GM21619 (cell line): ENCODE data around the gene C16orf90.
"Not testable (repeated sequence)": the region's sequence is repeated elsewhere in the genome, so short reads cannot be mapped to it uniquely, and the experiment has no call there.

ENCODE experiments used
- ATAC-seq: cut with Tn5 transposase; IDR thresholded peaks from one replicate; pipeline ENCODE4 v1.9.1; 2021; ENCODE audit not compliant: unreplicated experiment

The C16orf90 gene

DNA sequence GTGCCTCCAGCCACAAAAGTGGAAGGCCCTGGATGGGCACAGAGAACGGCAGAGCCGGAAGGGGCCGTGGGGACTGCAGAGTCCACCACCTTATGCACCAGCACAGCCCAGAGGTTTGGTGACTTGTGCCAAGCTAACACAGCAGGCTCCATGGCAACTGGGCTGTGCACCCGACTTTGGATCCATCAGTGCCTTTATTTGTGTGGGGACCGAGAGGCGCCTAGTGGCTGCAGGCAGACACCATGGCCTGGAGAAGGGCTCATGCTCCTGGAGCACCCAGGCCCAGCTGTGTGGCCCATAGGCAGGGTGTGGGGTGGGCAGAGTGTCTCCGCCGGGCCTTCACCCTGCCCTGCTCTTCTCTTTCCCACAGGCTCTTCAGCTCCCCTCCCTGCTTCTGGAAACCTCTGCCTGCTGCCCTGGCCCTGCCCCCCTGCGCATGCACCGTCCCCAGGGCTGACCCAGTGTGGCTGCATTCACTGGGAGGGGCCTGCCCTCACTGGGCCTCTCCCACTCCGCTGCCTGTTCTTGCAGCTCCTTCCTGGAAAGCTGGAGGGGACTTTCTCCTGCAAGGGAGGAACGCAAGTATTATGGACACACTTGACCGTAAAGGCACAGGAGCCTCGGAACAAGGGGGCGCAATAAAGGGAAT, 10.1 kb downstream of the C16orf90 start:
- ATAC-seq, result no peak

DNA sequence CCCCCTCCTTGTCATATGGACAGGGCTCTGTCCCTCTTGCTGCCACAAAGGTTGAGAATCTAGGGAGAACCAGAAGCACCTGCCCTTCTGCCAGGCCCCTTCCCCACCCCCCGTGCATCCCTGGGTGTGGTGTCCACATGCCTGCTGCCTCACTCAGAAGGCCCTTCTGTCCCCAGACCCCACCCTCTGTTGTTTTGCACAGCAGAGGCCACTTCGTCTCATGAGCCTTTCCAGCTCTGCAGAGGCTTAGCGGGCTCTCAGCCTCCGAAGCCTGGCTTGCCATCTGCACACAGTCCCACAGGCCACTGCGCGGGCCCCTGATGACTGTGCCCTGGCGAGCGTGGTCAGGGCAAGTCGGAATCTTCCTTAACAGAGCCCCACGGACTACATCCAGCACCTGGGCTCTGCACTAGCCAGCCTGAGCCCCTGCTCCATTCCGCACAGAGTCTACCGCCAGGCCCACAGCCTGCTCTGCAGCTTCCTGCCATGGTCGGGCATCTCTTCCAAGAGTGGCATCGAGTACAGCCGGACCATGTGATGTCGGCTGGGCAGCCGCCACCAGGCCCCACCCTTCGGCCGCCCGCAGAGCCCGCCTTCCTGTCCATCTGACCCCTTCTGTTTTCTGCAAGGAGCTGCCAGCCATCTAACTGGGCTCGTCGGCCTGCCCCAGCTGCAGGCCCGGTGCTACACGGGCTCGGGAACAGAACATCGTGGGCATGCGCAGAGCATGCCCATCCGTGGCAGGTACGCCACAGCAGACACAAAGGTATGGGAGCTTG, 10.8 kb downstream of the C16orf90 start:
- ATAC-seq, result no peak

DNA sequence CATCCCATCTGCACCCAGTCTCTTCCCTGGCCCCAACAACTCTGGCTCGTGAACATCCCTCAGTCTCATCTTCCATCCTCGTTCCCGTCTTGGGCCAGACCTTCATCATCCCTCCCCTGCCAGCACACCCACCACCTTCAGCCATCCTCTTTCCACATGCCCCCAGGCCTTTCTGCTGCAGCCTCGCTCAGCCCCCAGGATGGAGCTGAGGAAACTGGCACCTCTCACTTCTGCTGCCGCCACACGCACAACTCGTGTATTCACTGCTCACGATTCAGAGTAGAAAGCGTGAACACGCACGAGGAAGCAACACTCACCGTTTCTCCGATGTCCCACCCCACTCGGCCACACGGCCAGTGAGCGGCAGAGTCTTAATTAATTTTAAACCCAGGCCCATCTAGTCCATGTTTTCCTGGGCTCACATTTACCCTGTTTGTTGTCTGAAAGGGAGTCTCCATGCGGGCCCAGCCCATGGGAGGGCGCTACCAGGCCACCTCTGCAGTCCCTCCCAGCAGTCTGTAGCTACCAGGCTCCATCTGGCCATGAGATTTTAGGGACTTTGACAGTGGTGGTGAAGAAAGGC, 12.5 kb downstream of the C16orf90 start:
- ATAC-seq, result no peak

DNA sequence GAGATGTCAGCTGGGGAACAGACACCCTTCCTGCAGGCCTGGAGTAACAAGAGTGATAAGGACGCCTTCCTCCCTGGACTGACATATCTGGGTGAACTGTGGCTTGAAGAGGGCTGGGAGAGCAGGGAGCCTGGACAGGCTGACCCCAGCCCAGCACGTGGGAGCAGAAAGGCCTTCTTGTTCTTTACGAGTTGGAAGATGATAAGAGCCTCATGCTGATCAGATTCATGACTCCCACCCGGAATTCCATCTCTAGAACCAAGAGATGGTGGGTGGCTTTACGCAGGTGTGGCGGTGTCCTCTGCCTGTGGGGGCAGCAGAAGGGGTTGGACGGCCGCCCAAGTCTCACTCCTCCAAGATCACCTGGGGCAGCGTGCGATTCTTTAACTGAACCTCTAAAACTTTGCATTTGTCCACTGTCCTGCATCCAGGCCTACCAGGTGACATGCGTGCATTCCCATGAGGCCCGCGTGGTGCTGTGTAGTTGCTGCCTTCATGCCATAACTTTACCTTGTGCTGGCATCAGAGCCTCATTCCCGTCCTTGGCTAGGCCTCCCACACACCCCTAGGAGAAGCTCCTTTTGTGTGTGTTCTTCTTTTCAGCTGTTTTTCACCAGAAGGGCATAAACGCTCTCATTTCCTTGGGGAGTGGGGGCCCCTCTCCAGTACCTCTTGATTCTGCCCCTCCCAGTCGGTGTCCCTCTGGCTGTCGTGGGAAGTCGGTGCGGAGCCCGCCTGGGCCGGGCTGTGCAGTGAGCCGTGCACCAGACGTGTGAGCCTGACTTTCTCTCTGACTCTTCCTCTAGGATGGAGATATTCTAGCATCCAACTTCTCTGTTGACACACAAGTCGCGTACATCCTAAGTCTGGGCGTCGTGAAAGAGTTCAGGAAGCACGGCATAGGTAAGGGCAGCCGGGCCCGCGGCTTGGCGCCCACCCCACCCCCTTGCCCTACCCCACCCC, 13.3 kb downstream of the C16orf90 start:
- no peak for ATAC-seq

DNA sequence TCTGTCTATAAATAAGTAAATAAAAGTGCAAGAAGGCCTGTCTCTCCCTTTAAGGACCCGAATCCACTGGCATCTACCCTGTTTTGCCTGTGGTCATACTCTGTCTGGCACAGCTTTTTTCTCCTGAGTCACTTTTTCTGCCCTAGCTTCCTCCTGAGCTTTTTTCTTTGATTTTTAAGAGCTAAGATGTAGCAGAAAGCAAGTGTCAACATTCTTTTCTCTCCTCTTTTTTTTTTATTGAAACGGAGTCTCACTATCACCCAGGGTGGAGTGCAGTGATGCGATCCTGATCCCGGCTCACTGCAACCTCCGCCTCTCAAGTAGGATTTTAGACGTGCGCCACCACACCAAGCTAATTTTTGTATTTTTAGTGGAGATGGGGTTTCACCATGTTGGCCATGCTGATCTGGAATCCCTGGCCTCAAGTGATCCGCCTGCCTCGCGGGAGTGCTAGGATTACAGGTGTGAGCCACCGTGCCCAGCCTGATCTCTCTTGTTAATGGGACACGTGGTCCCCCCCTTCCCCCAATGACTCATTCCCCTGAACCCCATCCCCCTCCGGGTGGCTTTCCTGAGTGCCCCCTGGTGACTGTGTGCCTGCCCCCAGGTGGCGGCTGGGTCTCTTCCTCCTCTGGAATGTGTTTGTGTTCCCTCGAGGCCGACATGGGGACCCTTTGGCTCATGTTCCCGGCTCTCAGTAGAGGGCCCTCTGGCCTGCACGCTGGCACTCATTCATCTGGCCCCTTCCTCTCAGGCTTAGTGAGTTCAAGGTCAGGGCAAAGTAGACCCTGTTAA, 14.2 kb downstream of the C16orf90 start:
- no peak for ATAC-seq

DNA sequence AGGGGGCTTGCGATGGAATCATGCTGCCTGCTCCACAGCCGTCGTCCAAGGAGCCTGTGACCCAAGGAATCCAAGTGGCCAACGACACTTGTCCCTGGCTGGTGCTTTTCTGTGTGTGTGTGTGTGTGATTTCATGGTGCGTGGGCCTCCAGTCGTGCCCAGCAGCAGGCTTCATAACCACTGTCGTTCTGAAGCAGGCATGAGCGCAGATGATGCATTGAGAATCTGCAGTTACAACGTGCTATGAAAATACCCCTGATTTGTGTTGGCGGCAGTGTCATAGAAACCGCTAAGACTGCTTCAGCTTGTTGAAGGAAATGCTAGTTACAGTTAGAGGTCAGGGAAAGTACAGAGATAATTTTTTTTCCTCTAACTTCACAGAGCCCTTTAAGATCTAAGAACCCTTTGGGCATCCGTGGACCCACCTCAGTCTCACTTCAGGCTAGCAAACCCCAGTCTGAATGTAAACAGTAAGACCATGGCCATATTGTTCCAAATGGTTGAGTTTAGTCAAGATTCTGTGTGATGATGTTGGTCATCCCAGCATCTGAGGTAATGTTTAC, 15.6 kb downstream of the C16orf90 start:
- ATAC-seq, result no peak

DNA sequence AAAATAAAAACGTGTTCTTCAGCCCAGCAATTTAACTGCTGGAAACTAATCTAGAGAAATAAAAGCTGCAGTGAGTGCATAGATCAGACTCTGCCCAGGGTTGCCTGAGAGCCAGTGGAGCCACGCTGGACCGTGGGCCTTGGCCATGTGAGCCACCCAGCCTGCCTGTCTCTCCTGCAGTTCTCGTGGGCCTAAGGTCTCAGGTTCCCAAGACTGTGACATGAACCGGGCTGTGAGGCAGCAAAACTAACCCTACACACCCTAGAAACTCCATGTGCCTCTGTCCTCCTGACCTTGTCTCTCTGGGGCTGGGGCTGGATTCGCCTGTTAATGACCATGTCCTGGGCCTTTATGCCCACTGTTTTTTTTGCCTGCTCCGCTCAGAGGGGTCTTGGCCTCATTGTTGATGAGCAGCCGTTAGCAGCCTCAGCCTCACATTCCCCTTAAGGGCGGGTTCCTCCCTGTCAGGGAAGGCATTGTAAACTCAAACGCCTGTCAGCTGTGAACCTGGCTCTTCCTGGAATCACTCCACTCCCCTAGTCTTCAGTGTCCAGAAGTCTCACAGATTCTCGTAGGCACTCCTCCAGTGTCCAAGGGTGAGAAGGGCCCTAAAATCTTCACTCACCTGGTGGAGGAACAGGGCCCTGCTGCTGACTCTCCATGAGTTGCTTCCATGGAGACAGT, 16.9 kb downstream of the C16orf90 start:
- no peak for ATAC-seq

DNA sequence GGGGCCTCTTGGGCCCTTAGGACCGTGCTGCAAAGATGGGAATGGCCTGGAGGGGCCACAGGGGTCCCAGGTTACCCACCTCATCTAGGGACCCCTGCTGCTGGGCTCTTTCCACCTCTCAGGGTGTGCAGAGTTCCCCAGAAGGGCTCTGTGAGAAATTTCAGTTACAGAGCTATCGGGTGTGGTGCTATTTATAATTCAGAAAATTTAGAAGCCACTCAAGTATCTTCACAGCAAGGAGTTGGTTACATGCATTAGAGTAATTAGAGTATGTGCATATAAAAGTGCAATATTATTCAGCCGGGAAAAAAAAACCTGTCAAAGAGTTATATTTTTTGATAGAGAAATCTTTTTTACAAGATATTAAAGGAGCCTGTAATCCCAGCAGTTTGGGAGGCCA, 18.9 kb downstream of the C16orf90 start:
- ATAC-seq, result no peak

DNA sequence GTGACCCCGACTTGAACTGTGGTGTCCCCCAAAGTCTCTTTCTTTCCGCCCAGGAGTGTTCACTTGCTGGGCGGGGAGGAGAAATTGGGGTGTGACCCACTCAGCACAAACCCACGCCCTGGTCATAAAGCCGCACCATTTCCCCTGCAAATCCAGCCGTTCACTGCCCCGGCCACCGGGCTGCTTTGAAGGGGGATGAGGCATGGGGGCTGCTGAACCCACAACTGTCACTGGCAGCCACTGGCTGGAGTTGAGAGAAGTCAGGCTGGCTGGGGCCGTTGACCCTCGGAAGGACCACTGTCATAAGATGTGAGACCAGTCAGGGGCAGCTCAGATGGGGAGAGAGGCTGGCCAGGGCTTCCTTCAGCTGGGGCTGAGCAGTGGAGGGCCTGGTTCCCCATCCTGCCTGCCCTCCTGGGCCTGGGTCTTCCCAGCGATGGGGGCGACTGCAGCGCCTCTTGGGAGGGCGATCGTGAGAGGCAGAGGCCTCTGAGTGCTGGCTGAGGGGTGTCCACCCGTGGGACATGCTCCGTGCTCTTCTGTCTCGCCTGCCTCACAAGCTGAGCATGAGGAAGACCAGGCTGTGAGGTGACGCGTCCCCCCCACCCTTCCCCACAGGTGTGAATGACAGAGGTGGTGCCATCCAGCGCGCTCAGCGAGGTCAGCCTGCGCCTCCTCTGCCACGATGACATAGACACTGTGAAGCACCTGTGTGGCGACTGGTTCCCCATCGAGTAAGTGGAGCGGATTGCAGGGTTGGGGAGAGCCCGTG, 19.5 kb downstream of the C16orf90 start:
- ATAC-seq, result no peak

DNA sequence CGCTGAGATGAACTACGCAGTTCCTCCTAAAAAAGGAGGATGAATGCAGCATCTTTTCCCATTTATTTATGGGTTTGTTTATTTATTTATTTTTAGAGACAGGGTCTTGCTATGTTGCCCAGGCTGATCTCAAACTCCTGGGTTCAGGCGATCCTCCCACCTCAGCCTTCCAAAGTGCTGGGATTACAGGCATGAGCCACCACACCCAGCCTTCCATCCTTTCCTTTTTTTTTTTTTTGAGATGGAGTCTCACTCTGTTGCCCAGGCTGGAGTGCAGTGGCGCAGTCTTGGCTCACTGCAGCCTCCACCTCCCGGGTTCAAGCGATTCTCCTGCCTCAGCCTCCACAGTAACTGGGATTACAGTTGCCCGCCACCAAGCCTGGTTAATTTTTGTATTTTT, 20.4 kb downstream of the C16orf90 start:
- not testable (repeated sequence) for ATAC-seq

DNA sequence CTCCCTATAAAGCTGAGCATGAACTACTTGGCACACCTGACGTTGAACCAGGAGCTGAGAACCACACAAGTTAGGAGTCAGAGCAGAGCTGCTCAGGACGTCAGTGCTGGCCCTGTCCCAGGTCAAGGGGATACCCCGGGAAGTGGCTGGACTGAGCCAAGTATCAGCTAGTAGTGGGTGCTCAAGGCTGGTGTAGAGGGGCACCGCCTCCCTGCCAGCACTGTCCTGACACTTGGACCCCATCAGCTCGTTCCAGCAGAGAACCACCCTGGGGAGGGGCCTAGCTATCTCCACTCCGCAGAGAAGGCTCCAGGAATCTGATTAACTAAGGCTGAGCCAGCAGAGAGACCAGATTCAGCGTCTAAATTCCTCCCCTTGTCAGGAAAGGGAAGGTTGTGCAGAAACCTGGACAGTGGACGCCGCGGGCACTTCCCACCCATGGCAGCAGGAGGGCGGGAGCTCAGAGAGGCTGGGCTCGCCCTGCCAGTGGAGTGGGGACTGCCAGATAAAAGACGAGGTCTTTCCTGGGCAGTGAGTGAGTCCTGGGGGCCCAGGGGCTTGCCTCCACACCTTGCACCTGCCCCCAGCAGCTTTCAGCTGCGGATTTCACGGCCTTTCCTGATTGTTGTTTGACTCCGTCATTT, 21.0 kb downstream of the C16orf90 start:
- ATAC-seq, result no peak

DNA sequence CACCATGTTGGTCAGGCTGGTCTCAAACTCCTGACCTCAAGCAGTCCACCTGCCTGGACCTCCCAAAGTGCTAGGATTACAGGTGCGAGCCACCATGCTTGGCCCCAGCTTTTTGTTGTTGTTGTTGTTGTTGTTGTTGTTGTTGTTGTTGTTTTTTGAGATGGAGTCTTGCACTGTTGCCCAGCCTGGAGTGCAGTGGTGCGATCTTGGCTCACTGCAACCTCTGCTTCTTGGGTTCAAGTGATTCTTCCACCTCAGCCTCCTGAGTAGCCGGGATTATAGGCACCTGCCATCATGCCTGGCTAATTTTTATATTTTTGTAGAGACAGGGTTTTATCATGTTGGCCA, 21.7 kb downstream of the C16orf90 start:
- ATAC-seq, result not testable (repeated sequence)

DNA sequence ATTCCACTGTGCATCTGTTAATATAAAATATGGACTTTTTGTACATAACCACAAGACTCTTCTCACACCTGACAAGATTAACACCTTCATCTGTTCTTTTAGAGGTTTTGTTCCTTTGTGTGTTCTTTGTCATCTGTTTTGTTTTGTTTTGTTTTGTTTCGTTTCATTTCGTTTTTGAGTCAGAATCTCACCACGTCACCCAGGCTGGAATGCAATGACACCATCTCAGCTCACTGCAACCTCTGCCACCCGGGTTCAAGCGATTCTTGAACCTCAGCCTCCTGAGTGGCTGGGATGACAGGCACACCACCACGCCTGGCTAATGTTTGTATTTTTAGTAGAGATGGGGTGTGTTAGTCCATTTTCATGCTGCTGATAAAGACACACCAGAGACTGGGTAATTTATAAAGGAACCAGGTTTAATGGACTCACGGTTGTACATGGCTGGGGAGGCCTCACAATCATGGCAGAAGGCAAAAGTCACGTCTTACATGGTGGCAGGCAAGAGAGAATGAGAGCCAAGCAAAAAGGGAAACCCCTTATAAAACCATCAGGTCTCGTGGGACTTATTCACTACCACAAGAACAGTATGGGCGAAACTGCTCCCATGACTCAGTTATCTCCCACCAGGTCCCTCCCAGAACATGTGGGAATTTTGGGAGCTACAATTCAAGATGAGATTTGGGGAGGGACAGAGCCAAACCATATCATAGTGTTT, 22.3 kb downstream of the C16orf90 start:
- no peak for ATAC-seq

DNA sequence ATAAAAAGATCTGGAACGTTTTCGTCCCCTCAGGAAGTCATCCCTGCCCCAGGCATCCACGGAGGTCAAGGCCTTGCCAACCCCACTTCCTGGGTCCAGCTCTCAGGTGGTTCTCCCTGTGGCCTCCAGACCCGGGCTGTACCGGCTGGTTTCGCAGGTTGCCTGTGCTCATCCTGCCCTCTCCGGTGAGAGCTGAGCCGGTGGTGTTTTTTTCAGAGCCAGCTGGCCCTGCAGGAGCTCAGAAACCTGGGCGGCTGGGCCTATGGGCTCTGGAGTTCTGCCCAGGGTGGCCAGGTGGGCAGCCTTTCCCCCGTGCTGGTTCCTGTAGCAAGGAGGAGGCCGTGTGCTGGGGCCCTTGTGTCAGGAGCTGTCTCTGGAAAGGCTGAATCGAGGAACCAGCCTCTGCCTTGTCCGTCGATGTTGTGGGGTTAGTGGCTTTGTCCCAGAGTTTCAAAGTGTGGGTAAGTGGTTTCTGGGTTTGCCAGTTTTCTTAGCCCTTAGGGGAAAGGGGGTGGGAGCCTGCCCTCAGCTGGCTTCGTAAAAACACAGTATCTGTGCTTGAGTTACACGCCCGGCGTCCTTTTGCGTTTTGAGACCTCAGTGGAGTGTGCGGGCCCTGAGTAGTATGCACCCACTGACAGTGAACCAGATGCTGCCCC, 23.6 kb downstream of the C16orf90 start:
- ATAC-seq, result no peak

DNA sequence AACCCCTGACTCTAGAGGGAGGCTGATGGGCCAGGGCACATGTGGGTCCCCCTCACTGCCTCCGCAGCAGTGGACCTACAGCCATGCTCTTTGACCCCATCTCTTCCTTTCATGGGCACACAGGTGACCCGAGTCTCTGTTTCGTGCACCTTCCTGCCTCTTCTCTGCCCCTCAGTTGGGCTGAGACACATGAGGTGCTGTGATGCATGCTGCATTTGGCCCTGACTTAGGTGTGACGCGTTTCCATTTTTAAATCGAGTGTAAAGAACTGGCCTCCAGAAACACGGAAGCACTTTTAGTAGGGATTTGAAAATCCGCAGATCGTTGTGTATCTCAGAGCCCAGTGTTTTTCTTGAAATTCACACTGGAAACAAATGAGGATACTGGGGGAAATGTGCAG, 24.6 kb downstream of the C16orf90 start:
- no peak for ATAC-seq

DNA sequence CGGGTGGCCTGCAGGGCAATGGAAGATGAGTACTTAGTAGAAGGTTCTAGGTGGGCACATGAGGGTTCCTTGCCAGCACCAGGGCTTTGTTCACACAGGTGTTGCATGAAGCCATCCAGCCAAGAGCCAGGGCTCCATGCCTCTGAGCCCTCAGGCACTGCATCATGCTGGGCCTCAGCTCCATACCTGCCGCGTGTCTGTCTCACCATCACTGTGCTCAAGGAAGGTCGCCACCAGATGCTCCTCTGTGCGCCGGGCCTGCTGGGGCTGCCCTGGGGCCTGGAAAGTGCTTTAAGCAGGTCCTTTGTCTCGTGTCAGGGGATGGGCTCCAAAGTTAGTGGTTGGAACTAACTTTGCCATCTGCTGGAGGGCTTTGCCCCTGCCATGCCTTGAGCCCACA, 25.6 kb downstream of the C16orf90 start:
- ATAC-seq, result no peak

DNA sequence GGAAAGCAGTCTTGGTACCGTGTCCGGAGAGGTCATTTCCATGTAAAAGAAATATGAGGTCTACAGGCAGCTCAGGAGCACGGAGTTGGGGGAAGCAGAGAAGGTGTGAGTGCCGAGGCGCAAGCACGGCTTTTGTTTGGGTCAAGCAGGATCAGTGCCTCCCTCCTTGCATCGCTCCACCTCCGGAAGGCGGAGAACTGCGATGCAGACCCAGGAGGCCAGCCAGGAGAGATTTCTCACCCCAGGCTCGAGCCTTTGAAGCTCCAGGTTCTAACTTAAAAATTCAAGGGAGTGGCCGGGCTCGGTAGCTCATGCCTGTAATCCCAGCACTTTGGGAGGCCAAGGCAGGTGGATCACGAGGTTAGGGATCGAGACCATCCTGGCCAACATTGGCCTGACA, 26.8 kb downstream of the C16orf90 start:
- no peak for ATAC-seq
